Psoas muscle (tissue), 8 donors: ENCODE measurements around the gene CTCF. TPM values are rescaled to one million over a fixed set of nuclear protein-coding genes. Genes with fewer than 3 reads are reported as not detected.

ENCODE experiments used
- ATAC-seq, 4 donors: fragments of 200-7000 bp; cut with Tn5 transposase; one replicate each; pipeline ENCODE4 v1.9.1; 2020; ENCODE audit warnings: moderate library complexity in 3 of 4, mild to moderate bottlenecking in 2 of 4
- DNase-seq, 2 donors: peaks; one replicate each; pipeline ENCODE4 v3.0.0-alpha.2; 2020
- H3K27ac ChIP-seq: fragments of 200-600 bp; one replicate; pipeline ENCODE4 v1.8.0; 2022
- H3K27me3 ChIP-seq, 3 donors: fragments of 200-600 bp in 1 of 3; one replicate each; pipeline versions ENCODE4 v1.6.1 to v1.8.0; 2013 to 2022; ENCODE audit warnings: low read length in 2 of 3, mild to moderate bottlenecking in 2 of 3, moderate library complexity in 1 of 3; ENCODE audit not compliant: insufficient read depth in 3 of 3
- H3K36me3 ChIP-seq, 2 donors: fragments of 200-600 bp in 1 of 2; one replicate each; pipeline versions ENCODE4 v1.6.1 to v1.8.0; 2013 to 2022; ENCODE audit warnings: low read depth in 1 of 2, mild to moderate bottlenecking in 1 of 2, moderate library complexity in 1 of 2; ENCODE audit not compliant: insufficient read depth in 1 of 2
- H3K4me1 ChIP-seq: fragments of 200-600 bp; one replicate; pipeline ENCODE4 v1.8.0; 2022
- H3K4me3 ChIP-seq: fragments of 200-600 bp; one replicate; pipeline ENCODE4 v1.8.0; 2022; ENCODE audit warnings: mild to moderate bottlenecking
- H3K9me3 ChIP-seq: fragments of 200-600 bp; one replicate; pipeline ENCODE4 v1.8.0; 2022
- WGBS, 3 donors: extraction: QIAGEN DNeasy Blood & Tissue Kit; methylation state at CpG; one replicate each; pipeline versions ENCODE4 v1.1.6 to v1.1.7; 2013; 5-methylcytosine and 5-hydroxymethylcytosine counted together
- intact Hi-C, 2 donors: fragments of 100-400 bp; cut with DNase I; formaldehyde crosslinking; loops; one replicate each; pipeline versions ENCODE4 v1.11.0 to v1.14.2; 2022
- polyA plus RNA-seq, 3 donors: library from polyadenylated mRNA; stranded (reverse); fragments of 200-250 nt; gene quantifications; one replicate each; pipeline ENCODE4 v1.2.3, GENCODE V29; 2013
- total RNA-seq, 4 donors: library from RNA; stranded (reverse); fragmentation: NEBNext Ultra II Directional in 2 of 4; extraction: Animal tissue kit (Norgen Biotek cat#: 25700) in 2 of 4; gene quantifications; one replicate each; pipeline versions ENCODE4 v1.2.1 to v1.2.4, GENCODE V29; 2021 to 2023
- TF ChIP-seq, protein P1 (sequence below): fragments of 200-600 bp; IDR thresholded peaks from one replicate; pipeline ENCODE4 v1.8.0; 2022; ENCODE audit warnings: antibody characterized with exemption
- donor health status: healthy with polysubstance abuse.
- donor health status: DM: no; HTN: no; CAD: no; lungs with moderate emphysema.
- donor health status: Bipolar disorder and iron deficiency.
- donor health status: healthy.
- donor health status: DM: yes; HTN: yes; CAD: no.
- donor health status: DM: no; HTN: no; CAD: no.
- donor health status: DM: no; HTN: no; CAD: no.
- donor health status: DM: yes; HTN: yes; CAD: no.

The CTCF gene
- total and polyA plus RNA-seq, 7 donors = 17.7 to 44.7 (median 25.8) TPM

DNA sequence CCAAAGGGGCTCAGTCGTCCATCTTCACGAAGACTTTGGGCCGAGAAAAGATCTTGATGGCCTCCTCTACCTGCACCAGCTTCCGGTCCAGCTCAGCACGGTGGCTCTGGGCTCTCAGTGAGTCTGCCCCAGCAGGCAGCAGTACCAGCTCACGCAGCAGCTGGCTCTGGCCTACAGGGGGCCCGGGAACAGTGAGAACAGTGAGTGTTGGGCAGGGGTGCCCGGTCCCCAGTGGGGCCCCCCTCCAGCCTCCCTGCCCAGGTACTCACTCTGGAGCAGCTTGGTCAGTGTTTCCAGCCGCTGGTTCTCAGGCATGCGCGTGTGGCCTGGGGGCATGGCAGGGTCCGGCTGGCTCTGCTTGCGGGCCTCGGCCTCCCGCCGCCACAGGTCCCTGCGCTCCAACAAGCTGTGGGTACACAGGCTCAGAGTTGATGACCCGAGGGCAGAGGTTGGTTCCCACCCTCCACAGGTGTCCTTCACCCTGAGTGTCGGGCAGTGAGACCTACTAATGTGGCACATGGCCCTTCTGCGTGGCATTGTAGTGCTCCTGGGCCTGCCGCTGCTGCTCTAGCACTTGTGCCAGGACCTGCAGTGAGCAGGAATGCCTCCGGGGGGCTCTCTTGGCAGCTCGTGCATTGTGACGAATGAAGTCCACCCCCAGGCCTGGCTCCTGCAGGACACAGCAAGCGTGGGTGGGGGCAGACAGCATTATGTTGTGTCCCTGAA is 101.0 kb downstream of the CTCF start:
- Histone ChIP-seq H3K9me3 (no peaks in the 10 kb centered on the region), H3K4me3 (no peak overlapping the region), H3K4me1 (peaks cover 30% of the 10 kb centered on the region), H3K27ac (no peak overlapping the region), H3K36me3 (peaks cover 0 to 28% of the 10 kb centered on the region in 2 donors), H3K27me3 (no peaks in the 10 kb centered on the region)
- intact Hi-C loops = no loop called here
- DNase-seq (peak in 1 of 2 donors; percentile 58), ATAC-seq (no peak)
- 78 to 80% (median 79%) methylated on average over 22 to 25 of the region's 25 CpGs for WGBS, 3 donors
- TF ChIP-seq, protein P1, sequence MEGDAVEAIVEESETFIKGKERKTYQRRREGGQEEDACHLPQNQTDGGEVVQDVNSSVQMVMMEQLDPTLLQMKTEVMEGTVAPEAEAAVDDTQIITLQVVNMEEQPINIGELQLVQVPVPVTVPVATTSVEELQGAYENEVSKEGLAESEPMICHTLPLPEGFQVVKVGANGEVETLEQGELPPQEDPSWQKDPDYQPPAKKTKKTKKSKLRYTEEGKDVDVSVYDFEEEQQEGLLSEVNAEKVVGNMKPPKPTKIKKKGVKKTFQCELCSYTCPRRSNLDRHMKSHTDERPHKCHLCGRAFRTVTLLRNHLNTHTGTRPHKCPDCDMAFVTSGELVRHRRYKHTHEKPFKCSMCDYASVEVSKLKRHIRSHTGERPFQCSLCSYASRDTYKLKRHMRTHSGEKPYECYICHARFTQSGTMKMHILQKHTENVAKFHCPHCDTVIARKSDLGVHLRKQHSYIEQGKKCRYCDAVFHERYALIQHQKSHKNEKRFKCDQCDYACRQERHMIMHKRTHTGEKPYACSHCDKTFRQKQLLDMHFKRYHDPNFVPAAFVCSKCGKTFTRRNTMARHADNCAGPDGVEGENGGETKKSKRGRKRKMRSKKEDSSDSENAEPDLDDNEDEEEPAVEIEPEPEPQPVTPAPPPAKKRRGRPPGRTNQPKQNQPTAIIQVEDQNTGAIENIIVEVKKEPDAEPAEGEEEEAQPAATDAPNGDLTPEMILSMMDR = no peak

DNA sequence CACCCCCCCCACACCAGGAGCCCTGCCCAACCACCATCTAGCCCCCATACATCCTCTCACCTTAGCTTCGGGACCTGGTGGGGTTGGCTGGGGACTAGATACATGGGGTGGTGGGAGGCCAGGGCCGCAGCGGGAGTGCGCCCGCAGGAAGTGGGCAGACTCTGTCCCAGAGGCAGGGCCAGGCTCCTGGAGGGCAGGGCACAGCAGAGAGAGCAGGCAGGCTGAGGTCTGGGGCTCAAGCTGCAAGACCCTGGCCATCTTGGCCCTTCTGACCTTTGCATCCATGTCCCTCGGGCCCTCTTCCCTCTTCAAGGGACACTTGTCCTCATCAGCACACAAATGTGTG is 101.5 kb downstream of the CTCF start:
- Histone ChIP-seq H3K9me3 (no peaks in the 10 kb centered on the region), H3K27ac (no peak overlapping the region), H3K36me3 (peaks cover 0 to 28% of the 10 kb centered on the region in 2 donors), H3K4me1 (peaks cover 30% of the 10 kb centered on the region), H3K4me3 (no peak overlapping the region), H3K27me3 (no peaks in the 10 kb centered on the region)
- WGBS, 3 donors = 78 to 89% (median 88%) methylated on average over 6 of the region's 6 CpGs
- intact Hi-C loops = no loop called here
- TF ChIP-seq, protein P1 = no peak
- ATAC-seq (no peak), DNase-seq (no peak)

DNA sequence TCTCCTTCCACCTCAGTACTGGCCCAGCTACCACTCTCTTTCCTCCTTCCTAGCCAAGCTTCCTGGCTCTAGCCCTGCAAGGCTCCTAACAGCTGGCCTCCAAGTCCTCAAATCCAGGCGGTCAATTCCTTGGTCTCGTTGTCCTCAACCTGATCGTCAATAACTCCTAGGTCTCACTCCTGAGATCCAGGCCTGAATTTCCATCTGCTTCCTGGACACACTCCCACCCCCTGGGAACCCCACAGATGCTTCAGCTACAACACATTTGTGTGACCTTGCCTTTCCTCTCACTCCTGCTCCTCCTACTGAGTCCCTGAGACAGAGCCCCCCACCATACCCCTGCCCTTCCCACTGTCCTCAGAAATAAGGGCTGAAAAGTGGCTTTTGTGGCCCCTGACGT is 101.9 kb downstream of the CTCF start:
- 76 to 84% (median 80%) methylated on average over 4 of the region's 4 CpGs for WGBS, 3 donors
- intact Hi-C loops = no loop called here
- TF ChIP-seq, protein P1 = no peak
- Histone ChIP-seq H3K4me1 (peaks cover 28% of the 10 kb centered on the region), H3K9me3 (no peaks in the 10 kb centered on the region), H3K27me3 (no peaks in the 10 kb centered on the region), H3K36me3 (peaks cover 0 to 28% of the 10 kb centered on the region in 2 donors), H3K4me3 (no peak overlapping the region), H3K27ac (no peak overlapping the region)
- ATAC-seq (no peak), DNase-seq (peak in 1 of 2 donors; percentile 14)

DNA sequence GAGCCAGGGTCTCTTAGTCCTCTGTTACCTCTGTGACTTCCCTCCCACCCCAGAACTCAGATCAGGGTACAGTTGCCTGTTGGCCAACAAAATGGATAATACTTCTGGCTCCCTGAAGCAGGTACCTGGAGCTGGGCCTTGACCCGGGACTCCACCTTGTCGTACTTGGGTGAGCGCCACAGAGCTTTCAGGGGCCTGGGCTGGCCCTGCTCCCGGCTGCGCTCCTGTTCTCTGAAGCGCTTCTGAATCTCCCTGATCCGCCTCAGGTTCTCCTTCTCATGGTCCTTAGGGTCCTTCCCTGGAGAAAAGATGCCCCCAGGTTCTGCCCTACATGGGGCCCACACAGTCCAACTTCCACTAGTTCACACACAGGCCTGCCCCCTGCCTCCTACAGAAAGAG is 102.5 kb downstream of the CTCF start:
- WGBS, 3 donors = 92 to 97% (median 94%) methylated on average over 7 of the region's 7 CpGs
- Histone ChIP-seq H3K4me1 (peaks cover 23% of the 10 kb centered on the region), H3K36me3 (peaks cover 0 to 28% of the 10 kb centered on the region in 2 donors), H3K9me3 (no peaks in the 10 kb centered on the region), H3K27me3 (no peaks in the 10 kb centered on the region), H3K27ac (no peak overlapping the region), H3K4me3 (no peak overlapping the region)
- no peak for ATAC-seq
- intact Hi-C loops = loop anchor here (5.0 kb wide), 2 partner anchors 52 to 118 kb away; partner anchors contain the start of gene GFOD2 (in 1 of the 2)
- TF ChIP-seq, protein P1 = no peak
- DNase-seq = peak in 1 of 2 donors; percentile 46
